ENCODE data around the gene GPAM.
A peak's percentile ranks its signal among the peaks of the same experiment; 100 is the strongest.
"Not testable (repeated sequence)": the region's sequence is repeated elsewhere in the genome, so short reads cannot be mapped to it uniquely, and the experiment has no call there.

GPAM gene

GRCh38 chr10:112183329-112184051 is at the start of gene GPAM:
TSS of gene GPAM (minus strand) at chr10:112183765. CDS start at chr10:112181784, 1,981 bp downstream.
- peak; percentile 96 for DNase-seq

- DNase-seq, result peak; percentile 8
Observed at GRCh38 chr10:112232670-112233069, 49.1 kb upstream of the GPAM start.

- DNase-seq, result no peak
Observed at GRCh38 chr10:112231602-112232400, 48.2 kb upstream of the GPAM start.

GRCh38 chr10:112230325-112230988 is 46.9 kb upstream of the GPAM start:
- no peak for DNase-seq

GRCh38 chr10:112229901-112230300 is 46.3 kb upstream of the GPAM start:
- DNase-seq, result no peak

GRCh38 chr10:112229096-112229495 is 45.5 kb upstream of the GPAM start:
- DNase-seq, result no peak

- DNase-seq, result not testable (repeated sequence)
Observed at GRCh38 chr10:112228366-112229088, 45.0 kb upstream of the GPAM start.

- DNase-seq, result no peak
Observed at GRCh38 chr10:112227331-112227987, 43.9 kb upstream of the GPAM start.

- no peak for DNase-seq
Observed at GRCh38 chr10:112226439-112227248, 43.1 kb upstream of the GPAM start.

- DNase-seq, result no peak
Observed at GRCh38 chr10:112225771-112226438, 42.3 kb upstream of the GPAM start.

GRCh38 chr10:112224933-112225529 is 41.5 kb upstream of the GPAM start:
- no peak for DNase-seq

- no peak for DNase-seq
Observed at GRCh38 chr10:112223725-112224124, 40.2 kb upstream of the GPAM start.

- no peak for DNase-seq
Observed at GRCh38 chr10:112222799-112223198, 39.2 kb upstream of the GPAM start.

- no peak for DNase-seq
Observed at GRCh38 chr10:112221545-112221944, 38.0 kb upstream of the GPAM start.

- no peak for DNase-seq
Observed at GRCh38 chr10:112218960-112219359, 35.4 kb upstream of the GPAM start.

- DNase-seq, result no peak
Observed at GRCh38 chr10:112218036-112218390, 34.4 kb upstream of the GPAM start.

- no peak for DNase-seq
Observed at GRCh38 chr10:112217386-112218035, 33.9 kb upstream of the GPAM start.

- DNase-seq, result no peak
Observed at GRCh38 chr10:112216966-112217365, 33.4 kb upstream of the GPAM start.

GRCh38 chr10:112216151-112216550 is 32.6 kb upstream of the GPAM start:
- no peak for DNase-seq

- no peak for DNase-seq
Observed at GRCh38 chr10:112215342-112215774, 31.8 kb upstream of the GPAM start.

Data from suppressor macrophage treated with lipopolysaccharide for 4 hours (primary cell).